ENCODE measurements around the gene SPANXB1. TPM values are rescaled to one million over a fixed set of nuclear protein-coding genes. Genes with fewer than 3 reads are reported as not detected.
"Not testable (repeated sequence)": the region's sequence is repeated elsewhere in the genome, so short reads cannot be mapped to it uniquely, and the experiment has no call there.

SPANXB1 gene
- under 1 TPM in 1 of 4 donors, not detected in 3; 0.22 TPM for polyA plus RNA-seq (ENCODE audit: insufficient read length in 4 of 4)

GRCh38 chrX:141002568-141002967 lies at the start of gene SPANXB1:
SPANXB1 (plus strand) TSS chrX:141002594; CDS start chrX:141002694, 100 bp downstream.
- DNase-seq (ENCODE audit: low read depth in 4 of 4, low spot score in 2 of 4): not testable (repeated sequence)

GRCh38 chrX:140967036-140967435 lies 35.4 kb upstream of the SPANXB1 start:
- no peak for DNase-seq (ENCODE audit: low read depth in 4 of 4, low spot score in 2 of 4)

DNA sequence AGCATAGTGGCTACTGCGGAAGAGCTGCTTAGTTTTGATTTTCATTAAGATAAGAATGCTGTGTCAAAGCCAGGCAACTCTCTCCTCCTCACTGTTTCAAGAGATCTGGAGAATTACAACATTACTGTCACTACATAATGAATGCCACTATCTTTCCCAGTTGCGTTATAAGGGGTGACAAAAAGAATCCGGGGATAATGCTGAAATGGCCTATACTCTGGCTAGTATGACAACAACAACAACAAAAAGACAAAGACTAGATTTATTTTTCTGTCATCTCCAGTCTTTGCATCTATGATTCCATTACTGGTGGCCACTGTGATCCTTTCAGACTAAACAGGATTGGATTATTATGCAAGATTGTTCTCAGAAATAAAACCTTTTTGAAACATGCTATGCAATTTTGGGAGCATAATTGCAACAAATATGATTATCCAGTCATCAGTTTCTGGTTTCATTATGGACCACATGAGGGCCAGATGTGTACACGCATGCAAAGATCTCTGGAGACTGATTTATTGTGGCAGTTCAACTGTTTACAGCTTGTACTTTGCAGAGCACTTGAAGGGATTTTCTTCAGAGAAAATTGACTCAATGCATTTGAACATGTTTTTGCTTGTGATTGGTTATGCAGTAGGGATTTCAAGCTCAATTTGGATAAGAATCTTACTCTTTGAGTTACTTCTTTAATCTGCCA lies 31.1 kb upstream of the SPANXB1 start:
- DNase-seq (ENCODE audit: low read depth in 4 of 4, low spot score in 2 of 4): no peak

DNA sequence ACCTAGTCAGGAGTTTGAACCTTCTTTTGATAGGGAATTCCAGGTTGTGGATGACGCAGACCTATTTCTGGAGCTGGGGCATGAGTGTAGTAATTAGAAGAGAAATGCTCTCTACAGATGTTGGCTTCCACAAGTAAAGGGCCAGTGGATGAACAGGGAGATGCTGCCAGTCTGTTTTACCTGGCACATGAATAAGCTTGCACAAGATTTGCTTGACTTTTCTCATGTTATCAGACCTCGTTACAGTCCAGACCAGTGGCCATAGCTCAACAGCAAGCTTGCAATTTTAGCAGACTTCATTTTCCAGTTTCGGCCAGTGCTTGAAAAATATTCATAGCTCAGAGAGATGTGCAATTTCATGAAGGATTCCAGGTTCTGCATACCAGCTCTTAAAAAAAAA lies 26.9 kb upstream of the SPANXB1 start:
- no peak for DNase-seq (ENCODE audit: low read depth in 4 of 4, low spot score in 2 of 4)

- DNase-seq (ENCODE audit: low read depth in 4 of 4, low spot score in 2 of 4): no peak
These were observed 22.1 kb upstream of the SPANXB1 start for GRCh38 chrX:140980271-140980670.

GRCh38 chrX:140983730-140984129 lies 18.7 kb upstream of the SPANXB1 start:
- no peak for DNase-seq (ENCODE audit: low read depth in 4 of 4, low spot score in 2 of 4)

DNA sequence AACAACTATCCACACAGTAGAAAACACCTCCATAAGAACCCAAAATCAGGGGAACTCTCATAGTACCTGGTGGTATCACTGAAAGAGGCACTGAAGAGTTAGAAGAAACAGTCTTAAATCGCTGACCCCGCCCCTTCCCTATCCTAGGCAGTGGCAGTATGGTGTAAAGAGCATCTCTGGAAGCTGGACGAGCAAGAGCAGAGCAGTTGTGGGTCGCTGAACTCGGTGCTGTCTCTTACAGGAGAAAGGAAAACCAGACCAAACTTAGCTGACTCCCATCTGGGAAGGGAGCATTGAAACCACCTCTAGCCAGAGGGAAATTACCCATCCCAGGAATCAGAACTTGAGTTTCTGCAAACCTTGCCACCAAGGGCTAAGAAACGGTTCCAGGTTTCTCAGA lies 2.8 kb downstream of the SPANXB1 start:
- DNase-seq (ENCODE audit: low read depth in 4 of 4, low spot score in 2 of 4): not testable (repeated sequence)

- DNase-seq (ENCODE audit: low read depth in 4 of 4, low spot score in 2 of 4): not testable (repeated sequence)
These were observed 41.9 kb downstream of the SPANXB1 start for GRCh38 chrX:141044246-141044645.

- not testable (repeated sequence) for DNase-seq (ENCODE audit: low read depth in 4 of 4, low spot score in 2 of 4)
These were observed 47.5 kb downstream of the SPANXB1 start for GRCh38 chrX:141049878-141050277.

GRCh38 chrX:141052098-141052497 lies 49.7 kb downstream of the SPANXB1 start:
- DNase-seq (ENCODE audit: low read depth in 4 of 4, low spot score in 2 of 4): not testable (repeated sequence)

Other genes with a start within 250 kb of the SPANXB1 start
- gene LDOC1, start 174.5 kb downstream of the SPANXB1 start, polyA plus RNA-seq (ENCODE audit: insufficient read length in 4 of 4): 10 to 100 TPM; 67.6 to 79.1 (median 74.2) TPM
- not detected for gene SPANXC, start 239.9 kb downstream of the SPANXB1 start, polyA plus RNA-seq (ENCODE audit: insufficient read length in 4 of 4)